ENCODE results near the gene USP4.

DNA sequence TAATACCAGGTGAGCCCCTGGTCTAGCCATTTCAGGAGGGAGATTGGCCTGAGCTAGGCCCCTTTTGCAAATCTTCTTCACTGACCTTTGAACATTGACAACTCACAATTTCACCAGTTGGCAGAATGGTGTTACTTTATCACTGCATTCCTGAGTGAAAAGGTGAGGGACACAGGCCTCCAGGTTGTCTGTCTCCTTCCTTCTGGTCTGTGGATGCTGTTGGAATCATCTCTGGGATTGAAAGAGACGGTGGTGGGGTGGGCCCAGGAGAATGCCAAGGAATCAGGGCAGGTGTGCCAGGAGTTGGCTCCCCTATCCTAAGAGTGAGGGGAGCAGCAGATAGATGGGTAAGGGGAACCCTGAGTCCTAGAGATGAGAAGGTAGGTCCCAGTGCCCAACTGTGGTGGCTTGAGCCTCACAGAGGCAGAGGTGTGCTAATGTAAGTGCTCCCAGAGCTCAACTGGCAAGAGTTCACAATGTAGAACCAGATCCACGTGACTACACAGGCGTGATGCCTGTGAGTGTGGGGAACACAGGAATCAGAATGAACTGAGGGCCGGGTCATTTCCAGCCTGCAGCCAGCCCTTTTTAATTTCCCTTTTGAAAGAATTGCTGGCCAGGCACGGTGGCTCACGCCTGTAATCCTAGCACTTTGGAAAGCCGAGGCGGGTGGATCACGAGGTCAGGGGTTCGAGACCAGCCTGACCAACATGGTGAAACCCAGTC is 74.0 kb downstream of the USP4 start:
- TF ChIP-seq, protein P1, sequence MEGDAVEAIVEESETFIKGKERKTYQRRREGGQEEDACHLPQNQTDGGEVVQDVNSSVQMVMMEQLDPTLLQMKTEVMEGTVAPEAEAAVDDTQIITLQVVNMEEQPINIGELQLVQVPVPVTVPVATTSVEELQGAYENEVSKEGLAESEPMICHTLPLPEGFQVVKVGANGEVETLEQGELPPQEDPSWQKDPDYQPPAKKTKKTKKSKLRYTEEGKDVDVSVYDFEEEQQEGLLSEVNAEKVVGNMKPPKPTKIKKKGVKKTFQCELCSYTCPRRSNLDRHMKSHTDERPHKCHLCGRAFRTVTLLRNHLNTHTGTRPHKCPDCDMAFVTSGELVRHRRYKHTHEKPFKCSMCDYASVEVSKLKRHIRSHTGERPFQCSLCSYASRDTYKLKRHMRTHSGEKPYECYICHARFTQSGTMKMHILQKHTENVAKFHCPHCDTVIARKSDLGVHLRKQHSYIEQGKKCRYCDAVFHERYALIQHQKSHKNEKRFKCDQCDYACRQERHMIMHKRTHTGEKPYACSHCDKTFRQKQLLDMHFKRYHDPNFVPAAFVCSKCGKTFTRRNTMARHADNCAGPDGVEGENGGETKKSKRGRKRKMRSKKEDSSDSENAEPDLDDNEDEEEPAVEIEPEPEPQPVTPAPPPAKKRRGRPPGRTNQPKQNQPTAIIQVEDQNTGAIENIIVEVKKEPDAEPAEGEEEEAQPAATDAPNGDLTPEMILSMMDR (IDR thresholded peaks at IDR 0.05), result no peak
- no peak for TF ChIP-seq POLR2A (IDR thresholded peaks at IDR 0.05)

Data from lower leg skin (tissue), 3 donors.